CD4-positive, alpha-beta T cell treated with Interleukin-1 beta for 1 hour (primary cell): ENCODE data around the gene TMC8.
"Not testable (repeated sequence)": the region's sequence is repeated elsewhere in the genome, so short reads cannot be mapped to it uniquely, and the experiment has no call there.

ENCODE experiments used
- DNase-seq, 2 donors: peaks; one replicate each; pipeline ENCODE4 v3.0.0-alpha.2; 2020 to 2022

TMC8 gene

DNA sequence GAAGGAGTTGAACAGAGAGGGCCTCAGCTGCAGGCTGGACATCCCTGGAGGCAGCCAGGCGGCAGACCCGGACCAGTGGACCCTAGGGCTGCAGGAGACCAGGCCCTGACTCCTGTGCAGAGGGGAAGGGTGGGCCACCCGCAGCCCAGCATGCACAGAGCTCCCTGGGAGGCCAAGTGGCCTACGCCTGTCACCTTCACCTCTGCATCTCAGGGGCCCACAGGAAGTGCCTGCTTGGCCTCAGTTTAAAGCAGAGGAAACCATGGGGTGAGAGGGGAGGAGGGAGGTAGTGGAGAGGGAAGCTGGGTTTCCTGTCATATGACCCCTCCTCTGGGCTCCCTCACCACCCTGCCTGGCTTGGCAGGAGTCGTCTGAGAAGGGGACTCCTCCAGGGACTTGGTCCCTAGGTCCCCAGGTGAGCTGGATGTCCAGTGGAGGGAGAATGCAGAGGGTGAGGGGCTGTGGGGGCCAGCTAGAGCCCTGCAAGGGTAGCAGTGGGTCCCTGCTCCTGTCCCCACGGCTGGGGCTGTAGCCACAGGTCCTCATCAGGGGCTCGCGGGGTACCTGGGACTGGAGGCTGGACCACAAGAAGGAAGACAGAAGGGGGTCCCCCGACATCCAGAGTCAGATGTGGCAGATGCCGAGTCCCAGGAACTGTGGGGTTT is at the start of gene TMC8:
Gene TMC8 (plus strand): TSS at position 335 of the 665 bp plus-strand sequence. CDS start 818 bp downstream, outside the sequence.
- DNase-seq, result peak; percentile 82 to 89

DNA sequence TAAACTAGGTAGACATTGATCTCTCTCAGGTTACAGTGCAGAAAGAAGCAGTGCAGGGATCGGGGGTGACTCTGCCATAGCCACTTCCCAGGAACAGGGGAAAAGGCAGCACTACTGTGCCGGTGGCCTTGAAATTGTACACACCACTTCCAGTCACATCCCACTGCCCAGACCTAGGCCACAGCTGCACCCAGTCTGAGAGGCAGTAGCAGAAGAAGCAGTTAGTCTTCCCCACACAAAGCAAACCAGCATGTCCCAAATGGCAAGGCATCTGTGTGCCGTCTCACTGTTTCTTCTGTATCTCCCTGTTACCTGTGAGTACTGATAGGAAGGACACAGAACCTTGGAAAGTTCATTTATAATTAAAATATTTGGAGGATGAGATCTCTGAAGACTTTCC is 49.0 kb upstream of the TMC8 start:
- no peak for DNase-seq

DNA sequence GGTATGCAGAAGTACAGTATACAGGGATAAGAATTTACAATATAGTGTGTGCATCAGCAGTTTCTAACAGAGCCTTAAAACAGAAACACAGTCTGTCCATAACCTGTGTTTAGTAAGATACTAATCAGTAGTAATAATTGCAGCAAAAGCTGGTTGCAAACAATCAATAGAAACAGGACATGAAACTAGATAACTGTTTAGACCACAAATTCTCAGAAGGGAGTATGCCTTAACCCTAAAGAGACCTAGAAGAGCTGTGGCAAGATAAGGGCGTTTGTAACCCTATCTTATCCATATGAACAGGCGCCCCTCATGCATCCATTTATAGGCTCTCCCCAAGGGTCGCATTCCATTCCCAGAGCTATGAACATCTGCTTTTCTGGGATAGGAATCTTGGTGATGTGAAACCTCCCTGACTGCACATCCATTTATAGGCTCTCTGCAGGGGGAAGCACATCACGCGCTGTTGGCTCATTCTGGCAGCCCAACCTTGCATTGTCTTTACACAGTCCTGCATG is 48.2 kb upstream of the TMC8 start:
- not testable (repeated sequence) for DNase-seq

GRCh38 chr17:78082988-78083387 is 47.6 kb upstream of the TMC8 start:
- DNase-seq, result no peak

DNA sequence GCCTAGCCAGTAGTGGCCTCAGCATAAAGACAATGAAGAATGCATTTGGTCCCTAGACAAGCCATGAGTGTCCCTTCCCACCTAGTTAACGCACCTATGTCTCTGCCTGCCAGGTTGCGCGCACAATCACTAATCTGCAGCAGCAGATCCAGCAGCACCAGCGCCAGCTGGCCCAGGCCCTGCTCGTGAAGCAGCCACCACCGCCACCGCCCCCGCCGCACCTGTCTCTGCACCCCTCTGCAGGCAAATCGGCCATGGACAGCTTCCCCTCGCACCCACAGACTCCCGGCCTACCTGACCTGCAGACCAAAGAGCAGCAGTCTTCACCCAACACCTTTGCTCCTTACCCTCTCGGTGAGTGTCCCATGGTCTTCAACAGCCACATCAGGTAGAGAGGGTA is 43.8 kb upstream of the TMC8 start:
- DNase-seq, result no peak

DNA sequence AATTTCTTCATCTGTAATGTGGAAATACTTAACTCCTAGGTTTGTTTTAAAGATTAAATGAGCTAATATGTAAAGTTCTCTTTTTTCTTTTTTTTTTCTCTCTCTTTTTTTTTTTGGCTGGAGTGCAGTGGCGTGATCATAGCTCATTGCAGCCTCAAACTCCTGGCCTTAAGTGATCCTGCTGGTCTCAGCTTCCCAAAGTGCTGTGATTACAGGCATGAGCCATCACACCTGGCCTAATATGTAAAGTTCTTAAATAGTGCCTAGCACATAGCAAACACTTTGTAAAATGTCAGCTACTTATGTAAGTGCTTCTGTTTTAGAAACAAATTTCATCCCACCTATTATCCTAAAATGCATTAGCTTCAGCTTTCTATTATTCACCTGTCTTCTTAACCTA is 42.0 kb upstream of the TMC8 start:
- DNase-seq, result no peak

- DNase-seq, result no peak
These were observed 40.8 kb upstream of the TMC8 start for GRCh38 chr17:78089576-78090281.

GRCh38 chr17:78092794-78093324 is 37.7 kb upstream of the TMC8 start:
- DNase-seq, result no peak

DNA sequence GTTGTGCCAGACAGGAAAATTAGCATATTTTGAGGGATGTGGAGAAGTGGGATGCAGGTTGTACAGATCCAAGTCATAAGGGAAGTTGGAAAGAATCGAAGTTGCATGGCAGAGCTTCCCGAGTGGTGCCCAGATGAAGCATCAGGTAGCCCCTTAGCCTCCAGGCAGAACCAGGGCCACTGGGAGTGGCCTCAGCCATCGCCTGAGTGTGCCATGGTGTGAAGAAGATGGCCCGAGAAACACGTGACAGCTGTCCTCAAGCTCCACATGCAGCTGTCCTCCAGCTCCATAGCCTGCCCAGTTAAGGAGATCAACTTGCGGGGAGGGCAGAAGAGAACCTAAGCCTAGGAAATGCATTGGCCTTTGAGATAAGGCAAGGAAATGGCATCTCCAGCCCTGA is 35.5 kb upstream of the TMC8 start:
- no peak for DNase-seq

- no peak for DNase-seq
These were observed 34.5 kb upstream of the TMC8 start for GRCh38 chr17:78096093-78096492.

DNA sequence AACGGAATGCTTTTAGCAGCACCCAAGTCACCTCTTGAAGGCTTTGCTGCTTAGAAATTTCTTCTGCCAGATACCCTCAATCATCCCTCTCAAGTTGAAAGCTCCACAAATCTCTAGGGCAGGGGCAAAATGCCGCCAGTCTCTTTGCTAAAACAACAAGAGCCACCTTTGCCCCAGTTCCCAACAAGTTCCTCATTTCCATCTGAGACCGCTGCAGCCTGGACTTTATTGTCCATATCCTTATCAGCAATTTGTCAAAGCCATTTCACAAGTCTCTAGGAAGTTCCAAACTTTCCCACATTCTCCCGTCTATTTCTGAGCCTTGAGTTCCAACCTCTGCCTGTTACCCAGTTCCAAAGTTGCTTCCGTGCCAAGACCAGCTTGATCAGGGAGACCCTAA is 29.5 kb upstream of the TMC8 start:
- no peak for DNase-seq

DNA sequence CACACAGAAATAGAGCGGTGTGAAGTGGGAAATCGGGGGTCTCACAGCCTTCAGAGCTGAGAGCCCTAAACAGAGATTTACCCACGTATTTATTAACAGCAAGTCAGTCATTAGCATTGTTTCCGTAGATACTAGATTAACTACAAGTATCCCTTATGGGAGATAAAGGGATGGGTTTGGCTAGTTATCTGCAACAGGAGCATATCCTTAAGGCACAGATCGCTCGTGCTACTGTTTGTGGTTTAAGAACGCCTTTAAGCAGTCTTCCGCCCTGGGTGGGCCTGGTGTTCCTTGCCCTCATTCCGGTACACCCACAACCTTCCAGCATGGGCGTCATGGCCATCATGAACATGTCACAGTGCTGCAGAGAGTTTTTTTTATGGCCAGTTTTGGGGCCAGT is 29.0 kb upstream of the TMC8 start:
- DNase-seq, result no peak

GRCh38 chr17:78103311-78103710 is 27.3 kb upstream of the TMC8 start:
- DNase-seq, result no peak

DNA sequence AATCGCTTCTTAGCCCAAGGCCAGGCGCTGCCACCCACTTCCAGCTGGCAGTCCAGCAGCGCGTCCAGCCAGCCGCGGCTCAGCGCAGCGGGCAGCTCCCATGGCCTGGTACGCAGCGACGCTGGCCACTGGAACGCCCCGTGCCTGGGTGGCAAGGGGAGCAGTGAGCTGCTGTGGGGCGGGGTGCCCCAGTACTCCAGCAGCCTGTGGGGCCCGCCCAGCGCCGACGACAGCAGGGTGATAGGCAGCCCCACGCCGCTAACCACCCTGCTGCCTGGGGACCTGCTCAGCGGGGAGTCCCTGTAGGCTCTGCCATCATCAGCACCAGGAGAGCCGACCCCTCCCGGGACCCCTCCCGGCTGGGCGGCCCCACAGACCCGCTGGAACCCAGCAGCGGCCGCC is 26.0 kb upstream of the TMC8 start:
- DNase-seq, result no peak

- DNase-seq, result no peak
These were observed 25.5 kb upstream of the TMC8 start for GRCh38 chr17:78105101-78105500.

GRCh38 chr17:78105551-78105950 is 25.0 kb upstream of the TMC8 start:
- DNase-seq, result no peak

- DNase-seq, result no peak
These were observed 24.4 kb upstream of the TMC8 start for GRCh38 chr17:78106211-78106610.

- no peak for DNase-seq
These were observed 23.1 kb upstream of the TMC8 start for GRCh38 chr17:78107457-78107856.

DNA sequence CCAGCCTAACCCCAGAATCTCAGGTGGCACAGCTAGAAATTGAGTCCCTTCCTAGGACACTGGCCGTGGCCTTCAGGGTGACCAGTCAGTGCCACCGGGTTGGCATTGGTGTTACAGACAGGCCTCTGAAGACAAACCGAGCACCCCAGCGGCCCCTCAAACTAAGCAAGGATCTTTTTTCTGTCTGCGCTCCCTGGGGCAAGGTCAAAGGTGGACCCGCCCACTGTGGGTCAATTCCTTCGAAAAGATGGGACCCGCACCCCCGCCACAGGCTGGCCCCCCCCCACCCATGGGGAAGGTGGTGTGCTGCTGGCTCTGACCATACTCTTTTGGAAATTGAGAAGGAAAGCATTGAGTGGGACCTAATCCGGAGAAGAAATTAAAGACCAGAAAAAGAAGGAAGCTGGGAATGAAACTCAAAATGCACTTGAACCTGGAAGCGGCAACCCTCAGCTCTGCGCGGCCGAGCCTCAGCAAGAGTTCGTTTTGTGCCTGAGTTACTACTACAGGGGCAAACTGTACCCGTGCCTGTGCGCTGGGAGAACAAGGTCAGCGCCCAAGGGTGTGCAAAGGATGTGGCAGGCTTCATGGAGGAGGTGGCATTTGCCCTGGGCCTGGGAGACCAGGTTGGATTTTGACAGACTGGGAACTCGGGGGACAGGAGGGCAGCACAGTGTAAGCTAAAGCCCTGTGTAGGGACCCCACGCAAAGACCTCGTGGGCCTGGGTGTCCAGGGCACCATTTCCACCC is 22.4 kb upstream of the TMC8 start:
- DNase-seq, result no peak

- no peak for DNase-seq
These were observed 21.7 kb upstream of the TMC8 start for GRCh38 chr17:78108726-78109488.

DNA sequence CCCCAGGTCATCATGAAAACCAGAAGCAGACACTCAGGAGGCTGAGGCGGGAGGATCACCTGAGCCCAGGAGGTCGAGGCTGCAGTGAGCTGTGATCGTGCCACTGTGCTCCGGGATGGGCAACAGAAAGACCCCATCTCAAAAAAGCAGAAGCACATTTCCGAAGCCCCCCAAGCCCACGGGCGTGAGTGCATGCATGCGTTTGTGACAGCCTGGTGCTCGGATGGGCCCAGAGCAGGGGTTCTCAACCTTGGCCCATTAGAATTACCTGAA is 21.1 kb upstream of the TMC8 start:
- DNase-seq, result no peak

DNA sequence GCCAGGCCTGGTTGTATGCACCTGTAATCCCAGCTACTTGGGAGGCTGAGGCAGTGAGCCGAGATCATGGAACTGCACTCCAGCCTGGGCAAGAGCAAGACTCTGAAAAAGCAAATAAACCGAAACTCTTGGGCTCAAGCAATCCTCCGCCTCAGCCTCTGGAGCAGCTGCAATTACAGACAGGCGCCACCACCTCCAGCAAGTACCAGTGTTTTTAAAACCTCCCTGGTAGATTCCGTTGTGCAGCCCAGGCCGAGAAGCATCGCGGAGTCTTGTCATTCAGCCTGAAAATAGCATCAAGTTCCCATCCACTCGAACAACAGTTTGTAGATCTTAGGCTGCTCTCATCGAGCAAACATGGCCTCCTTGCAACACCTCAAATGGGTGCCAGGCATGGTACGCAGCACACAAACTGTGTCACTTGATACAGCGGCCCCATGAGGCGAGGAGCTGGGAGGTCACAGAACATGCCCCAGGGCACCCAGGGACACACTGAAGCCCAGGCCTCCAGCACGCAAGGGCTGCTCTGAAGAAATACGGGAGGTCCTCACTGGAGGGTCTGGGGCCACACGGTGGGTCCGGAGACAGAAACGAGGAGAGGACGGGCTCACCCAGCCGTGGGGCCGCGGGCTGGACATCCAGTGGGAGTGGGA is 20.1 kb upstream of the TMC8 start:
- DNase-seq, result no peak
